Stimulated activated CD8-positive, alpha-beta memory T cell treated with anti-CD3 and anti-CD28 coated beads, Interleukin-12 subunit alpha, Interleukin-12 subunit beta, amount 100 ng/mL, for 24 hours (primary cell): ENCODE data around the gene LDB2.
"Not testable (repeated sequence)": the region's sequence is repeated elsewhere in the genome, so short reads cannot be mapped to it uniquely, and the experiment has no call there.

Source experiments
- DNase-seq: peaks from one replicate; pipeline ENCODE4 v3.0.0-alpha.2; 2020; ENCODE audit errors: extremely low read depth

The LDB2 gene

GRCh38 chr4:16545656-16546055 is 352.8 kb downstream of the LDB2 start:
- no peak for DNase-seq

GRCh38 chr4:16544869-16545268 is 353.6 kb downstream of the LDB2 start:
- no peak for DNase-seq

- no peak for DNase-seq
These were observed 354.2 kb downstream of the LDB2 start for GRCh38 chr4:16544251-16544721.

- no peak for DNase-seq
These were observed 360.5 kb downstream of the LDB2 start for GRCh38 chr4:16537926-16538325.

GRCh38 chr4:16532240-16532970 is 366.0 kb downstream of the LDB2 start:
- no peak for DNase-seq

- DNase-seq: no peak
These were observed 367.5 kb downstream of the LDB2 start for GRCh38 chr4:16530688-16531635.

- no peak for DNase-seq
These were observed 373.4 kb downstream of the LDB2 start for GRCh38 chr4:16524911-16525554.

GRCh38 chr4:16524406-16524805 is 374.0 kb downstream of the LDB2 start:
- no peak for DNase-seq

- not testable (repeated sequence) for DNase-seq
These were observed 374.9 kb downstream of the LDB2 start for GRCh38 chr4:16523526-16523925.

GRCh38 chr4:16521156-16521915 is 377.1 kb downstream of the LDB2 start:
- no peak for DNase-seq

GRCh38 chr4:16516796-16517439 is 381.5 kb downstream of the LDB2 start:
- no peak for DNase-seq

GRCh38 chr4:16513876-16514275 is 384.6 kb downstream of the LDB2 start:
- no peak for DNase-seq

- DNase-seq: no peak
These were observed 389.5 kb downstream of the LDB2 start for GRCh38 chr4:16508968-16509367.

GRCh38 chr4:16505726-16506125 is 392.7 kb downstream of the LDB2 start:
- no peak for DNase-seq

GRCh38 chr4:16505267-16505666 is 393.2 kb downstream of the LDB2 start:
- DNase-seq: no peak

GRCh38 chr4:16503421-16504100 is 394.9 kb downstream of the LDB2 start:
- no peak for DNase-seq

GRCh38 chr4:16498978-16499377 is 399.5 kb downstream of the LDB2 start:
- DNase-seq: no peak

- no peak for DNase-seq
These were observed 401.9 kb downstream of the LDB2 start for GRCh38 chr4:16496501-16496900.

- no peak for DNase-seq
These were observed 405.6 kb downstream of the LDB2 start for GRCh38 chr4:16492872-16493271.

GRCh38 chr4:16489226-16489625 is 409.2 kb downstream of the LDB2 start:
- DNase-seq: no peak
